Activated effector memory CD4-positive, alpha-beta T cell treated with anti-CD3 and anti-CD28 coated beads, Interleukin-2, amount 50 U/mL, for 16 hours (primary cell): ENCODE results near the gene COMMD10.
"Not testable (repeated sequence)": the region's sequence is repeated elsewhere in the genome, so short reads cannot be mapped to it uniquely, and the experiment has no call there.

Experiments
- DNase-seq: peaks from one replicate; pipeline ENCODE4 v3.0.0-alpha.2; 2020

The COMMD10 gene

DNA sequence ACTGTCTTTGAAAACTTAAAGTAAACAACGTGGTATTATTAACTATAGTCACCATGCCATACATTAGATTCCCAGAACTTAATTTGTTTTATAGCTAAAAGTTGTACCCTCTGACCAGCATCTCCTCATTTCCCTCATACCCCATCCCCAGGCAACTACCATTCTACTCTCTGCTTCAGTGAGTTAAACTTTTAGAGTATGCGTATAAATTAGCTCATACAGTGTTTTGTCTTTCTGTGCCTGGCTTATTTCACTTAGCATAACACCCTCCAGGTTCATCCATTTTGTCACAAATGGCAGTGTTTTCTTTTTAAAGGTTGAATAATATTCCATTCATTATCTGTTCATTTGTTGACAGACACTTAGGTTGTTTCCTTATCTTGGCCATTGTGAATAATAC, 14.2 kb downstream of the COMMD10 start:
- DNase-seq = no peak

DNA sequence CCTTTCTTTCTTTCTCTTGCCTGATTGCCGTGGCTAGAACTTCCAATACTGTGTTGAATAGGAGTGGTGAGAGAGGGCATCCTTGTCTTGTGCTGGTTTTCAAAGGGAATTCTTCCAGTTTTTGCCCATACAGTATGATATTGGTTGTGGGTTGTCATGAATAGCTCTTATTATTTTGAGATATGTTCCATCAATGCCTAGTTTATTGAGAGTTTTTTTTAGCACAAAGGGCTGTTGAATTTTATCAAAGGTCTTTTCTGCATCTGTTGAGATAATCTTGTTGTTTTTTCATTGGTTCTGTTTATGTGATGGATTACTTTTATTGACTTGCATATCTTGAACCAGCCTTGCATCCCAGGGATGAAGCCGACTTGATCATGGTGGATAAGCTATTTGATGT, 20.1 kb downstream of the COMMD10 start:
- not testable (repeated sequence) for DNase-seq

GRCh38 chr5:116115163-116115562, 30.3 kb downstream of the COMMD10 start:
- no peak for DNase-seq

- DNase-seq = no peak
Measured at GRCh38 chr5:116130471-116130870, 45.6 kb downstream of the COMMD10 start.

GRCh38 chr5:116130976-116131375, 46.2 kb downstream of the COMMD10 start:
- DNase-seq = no peak

GRCh38 chr5:116133281-116133680, 48.5 kb downstream of the COMMD10 start:
- no peak for DNase-seq

- peak; percentile 61 for DNase-seq
Measured at GRCh38 chr5:116135344-116135743, 50.5 kb downstream of the COMMD10 start.

- no peak for DNase-seq
Measured at GRCh38 chr5:116137544-116138378, 52.9 kb downstream of the COMMD10 start.

DNA sequence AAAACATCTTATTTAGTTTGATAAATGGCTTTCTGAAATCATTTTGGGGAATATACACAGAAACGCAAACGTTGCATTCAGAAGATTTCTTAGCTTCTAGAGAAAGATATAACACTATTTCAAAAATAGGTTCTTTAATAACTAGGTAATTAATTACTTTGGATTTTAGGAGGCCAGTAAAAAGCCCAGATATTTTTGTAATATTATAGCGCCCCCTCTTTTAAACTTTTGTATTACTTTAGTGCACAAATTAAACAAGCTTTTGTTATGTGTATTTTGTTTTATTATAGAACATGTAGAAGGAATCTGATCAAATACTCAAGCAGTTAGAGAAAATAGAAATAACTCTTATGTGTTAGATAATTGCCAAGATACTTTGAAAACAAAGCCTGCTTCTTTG, 57.7 kb downstream of the COMMD10 start:
- no peak for DNase-seq

GRCh38 chr5:116144103-116144502, 59.3 kb downstream of the COMMD10 start:
- DNase-seq = no peak

DNA sequence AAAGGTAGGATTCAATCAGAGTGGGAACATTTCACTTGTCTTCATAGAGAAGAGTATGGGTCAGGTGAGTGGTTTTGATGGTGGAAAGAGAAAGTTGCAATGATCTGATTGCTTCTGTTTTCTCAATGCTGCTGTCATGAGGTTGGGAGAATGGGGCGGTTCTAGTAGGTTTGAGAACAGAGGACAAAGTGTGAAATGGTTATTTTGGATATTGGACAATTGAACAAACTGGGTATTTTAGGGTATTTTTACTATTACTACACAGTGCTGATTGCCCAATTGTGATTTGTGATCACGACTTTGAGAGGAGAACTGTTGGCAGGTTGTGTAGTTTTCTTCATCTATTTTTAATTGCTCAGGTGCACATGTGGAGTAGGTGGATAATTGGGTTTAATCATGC, 60.2 kb downstream of the COMMD10 start:
- DNase-seq = no peak

GRCh38 chr5:116145416-116145815, 60.6 kb downstream of the COMMD10 start:
- DNase-seq = no peak

- DNase-seq = no peak
Measured at GRCh38 chr5:116152169-116152568, 67.3 kb downstream of the COMMD10 start.

DNA sequence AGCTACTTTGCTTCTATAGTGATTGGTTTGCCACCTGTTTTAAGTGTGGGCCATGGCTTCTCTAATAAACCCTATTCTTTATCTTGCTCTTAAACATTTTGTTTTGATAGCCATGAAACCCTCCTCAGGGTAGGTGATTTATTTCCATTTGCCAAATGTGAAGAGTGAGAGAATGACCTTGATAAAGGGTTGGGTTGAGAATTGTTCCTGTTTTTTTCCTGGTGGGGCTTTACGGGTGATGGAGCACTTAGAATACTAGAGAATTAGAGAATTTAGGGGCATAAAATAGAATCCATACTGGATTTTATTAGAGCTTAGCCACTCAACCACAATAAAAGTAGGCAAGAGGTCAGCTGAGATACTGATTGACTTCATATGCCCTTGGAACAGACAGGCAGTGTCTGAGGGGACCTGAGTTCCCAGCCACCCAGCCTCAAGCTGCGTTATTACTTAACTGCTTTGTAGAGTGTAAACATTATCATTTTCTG, 68.9 kb downstream of the COMMD10 start:
- no peak for DNase-seq

DNA sequence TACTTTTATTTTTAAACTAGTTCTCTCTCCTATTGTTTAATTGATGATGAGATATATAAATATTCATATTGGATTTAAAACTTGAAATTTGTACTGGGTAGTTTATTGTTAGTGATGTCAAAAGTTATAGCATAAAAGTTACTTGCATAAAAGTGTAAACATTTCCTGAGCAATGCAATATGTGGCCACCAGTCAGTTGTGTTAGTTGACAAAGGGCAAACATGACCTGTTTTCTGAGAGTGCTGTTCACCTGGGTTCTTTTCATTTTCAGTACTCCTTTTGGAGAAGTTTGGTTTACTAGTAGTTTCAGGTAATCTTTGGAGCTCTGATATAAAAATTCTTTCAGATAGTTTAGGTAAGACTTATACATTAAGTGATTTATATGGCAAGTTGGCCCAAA, 69.4 kb downstream of the COMMD10 start:
- DNase-seq = no peak

DNA sequence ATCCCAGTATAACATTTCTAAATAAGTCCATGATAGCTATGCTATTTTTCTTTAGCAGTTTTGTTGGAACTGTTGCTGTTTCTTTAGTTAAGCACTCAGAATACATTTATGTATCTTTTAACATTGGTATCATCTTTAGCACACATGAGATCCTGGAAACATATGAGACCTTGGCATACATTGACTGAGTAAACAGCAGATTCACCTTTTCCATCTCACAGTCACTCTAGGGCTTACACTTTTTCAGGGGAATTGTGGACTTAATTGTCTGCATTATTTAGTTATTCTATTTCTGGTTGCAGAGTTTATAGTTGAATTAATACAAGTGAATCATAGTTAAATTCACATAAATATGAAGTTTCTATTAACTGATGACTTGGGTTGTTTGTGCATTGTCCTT, 70.1 kb downstream of the COMMD10 start:
- no peak for DNase-seq

DNA sequence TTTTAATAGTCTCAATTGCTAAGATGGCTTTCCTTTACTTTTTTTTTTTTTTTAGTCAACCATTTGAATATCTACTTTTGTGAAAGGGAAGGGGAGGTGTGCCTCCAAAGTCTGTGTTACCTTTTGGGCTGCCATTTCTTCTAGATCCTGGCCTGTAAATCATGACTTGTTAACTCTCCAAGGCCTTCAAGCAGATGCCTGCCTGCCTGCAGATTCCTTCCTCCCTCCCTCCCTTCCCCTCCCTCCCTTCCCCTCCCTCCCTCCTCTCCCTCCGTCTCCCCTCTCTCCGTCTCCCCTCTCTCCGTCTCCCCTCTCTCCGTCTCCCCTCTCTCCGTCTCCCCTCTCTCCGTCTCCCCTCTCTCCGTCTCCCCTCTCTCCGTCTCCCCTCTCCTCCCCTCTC, 73.1 kb downstream of the COMMD10 start:
- DNase-seq = no peak

- DNase-seq = no peak
Measured at GRCh38 chr5:116159006-116159405, 74.2 kb downstream of the COMMD10 start.

DNA sequence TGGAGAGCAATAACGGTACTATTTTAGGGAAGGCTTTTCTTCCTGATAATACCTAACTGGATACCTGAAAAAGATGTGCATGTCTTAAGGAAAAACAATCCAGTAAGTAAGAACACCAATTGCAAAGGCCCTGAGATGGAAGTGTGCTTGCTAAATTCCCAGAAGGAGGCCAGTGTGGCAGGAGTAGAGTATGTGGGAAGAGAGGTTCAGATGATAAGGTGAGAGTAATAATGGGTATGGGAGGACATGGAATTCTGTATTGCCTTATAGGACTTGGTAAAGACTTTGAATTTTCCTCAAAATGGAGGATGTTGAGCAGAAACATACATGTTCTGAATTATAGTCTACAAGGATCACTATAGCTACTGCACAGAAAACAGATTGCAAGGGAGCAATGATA, 89.3 kb downstream of the COMMD10 start:
- DNase-seq = no peak

DNA sequence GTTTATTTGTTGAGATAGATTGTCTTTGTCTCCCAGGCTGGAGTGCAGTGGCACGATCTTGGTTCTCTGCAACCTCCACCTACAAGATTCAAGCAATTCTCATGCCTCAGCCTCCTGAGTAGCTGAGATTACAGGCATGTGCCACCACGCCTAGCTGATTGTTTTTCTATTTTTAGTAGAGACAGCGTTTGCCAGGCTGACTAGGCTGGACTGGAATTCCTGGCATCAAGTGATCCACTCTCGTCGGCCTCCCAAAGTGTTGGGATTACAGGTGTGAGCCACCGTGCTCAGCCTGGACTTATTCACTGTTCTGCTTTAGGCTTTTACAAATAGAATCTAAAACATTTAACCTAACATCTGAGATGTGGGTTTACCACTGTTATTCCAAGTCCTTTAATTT, 91.3 kb downstream of the COMMD10 start:
- no peak for DNase-seq

DNA sequence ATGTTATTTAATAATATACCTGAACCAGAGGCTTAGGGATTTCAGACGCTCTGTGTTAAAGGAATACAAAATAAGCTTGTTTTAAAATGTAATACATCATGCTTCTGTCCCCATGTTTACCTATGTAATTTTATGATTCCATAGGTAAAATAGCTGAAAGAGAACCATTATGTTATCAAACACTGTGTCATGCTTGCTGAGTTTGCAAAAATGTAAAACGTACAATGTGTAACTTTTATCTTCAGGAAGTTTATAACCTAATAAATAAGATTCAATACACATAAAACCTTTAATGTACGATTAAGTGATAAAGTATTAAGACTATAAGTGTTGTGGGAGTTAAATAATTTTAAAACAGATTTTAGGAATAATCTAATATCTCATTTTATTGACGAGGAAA, 94.1 kb downstream of the COMMD10 start:
- no peak for DNase-seq

GRCh38 chr5:116209166-116209565, 124.3 kb downstream of the COMMD10 start:
- DNase-seq = no peak

GRCh38 chr5:116212225-116212624, 127.4 kb downstream of the COMMD10 start:
- DNase-seq = no peak

GRCh38 chr5:116216246-116216645, 131.4 kb downstream of the COMMD10 start:
- no peak for DNase-seq
